CD14-positive monocyte (primary cell): ENCODE data around the gene GPRIN1. TPM values are rescaled to one million over a fixed set of nuclear protein-coding genes. Genes with fewer than 3 reads are reported as not detected.

Source experiments
- DNase-seq, 3 donors: peaks; one replicate each; pipeline ENCODE4 v3.0.0-alpha.2; 2011 to 2022
- H2AFZ ChIP-seq: 2 replicates; pipeline ENCODE4 v1.6.0; 2012; ENCODE audit warnings: mild to moderate bottlenecking, low read depth, low read length, inconsistent platforms; ENCODE audit not compliant: insufficient read depth, poor library complexity, severe bottlenecking
- H3K27ac ChIP-seq, 2 donors: 1 replicate in 1 of 2; 2 replicates in 1 of 2; pipeline ENCODE4 v1.5.1; 2012 to 2013; ENCODE audit warnings: low read length in 2 of 2, control low read depth in 1 of 2, inconsistent platforms in 1 of 2, low read depth in 1 of 2, mild to moderate bottlenecking in 1 of 2
- H3K27me3 ChIP-seq, 2 donors: one replicate each; pipeline versions ENCODE4 v1.6.0 to v1.6.1; 2011 to 2013; ENCODE audit warnings: low read length in 2 of 2; ENCODE audit not compliant: control insufficient read depth in 2 of 2, insufficient read depth in 2 of 2
- H3K36me3 ChIP-seq, 2 donors: replicated peaks in 1 of 2; 1 replicate in 1 of 2; 2 replicates in 1 of 2; pipeline versions ENCODE4 v1.5.1 to v1.6.1; 2012 to 2013; ENCODE audit warnings: low read length in 2 of 2, control low read depth in 1 of 2, inconsistent platforms in 1 of 2, mild to moderate bottlenecking in 1 of 2; ENCODE audit not compliant: insufficient read depth in 2 of 2, control insufficient read depth in 1 of 2
- H3K4me1 ChIP-seq, 2 donors: 1 replicate in 1 of 2; 2 replicates in 1 of 2; pipeline versions ENCODE4 v1.5.1 to v1.6.1; 2012 to 2013; ENCODE audit warnings: low read length in 2 of 2, control low read depth in 1 of 2, inconsistent platforms in 1 of 2, mild to moderate bottlenecking in 1 of 2, moderate library complexity in 1 of 2; ENCODE audit not compliant: insufficient read depth in 2 of 2, control insufficient read depth in 1 of 2
- H3K4me2 ChIP-seq: replicated peaks from 2 replicates; pipeline ENCODE3; 2012; ENCODE audit warnings: low read length, moderate library complexity, mild to moderate bottlenecking; ENCODE audit not compliant: poor library complexity, severe bottlenecking; ENCODE audit errors: extremely low read depth
- H3K4me3 ChIP-seq, 3 experiments: fragments of 200-600 bp in 1 of 3; sonication (generic) in 1 of 3; replicated peaks in 1 of 3; 1 replicate in 2 of 3; 2 replicates in 1 of 3; pipeline ENCODE4 v1.5.1; 2011 to 2013; ENCODE audit warnings: low read length in 3 of 3, mild to moderate bottlenecking in 3 of 3, control low read depth in 2 of 3, low read depth in 2 of 3, inconsistent platforms in 1 of 3, moderate library complexity in 1 of 3
- H3K79me2 ChIP-seq: 2 replicates; pipeline ENCODE4 v1.6.0; 2012; ENCODE audit warnings: mild to moderate bottlenecking, control low read depth, inconsistent platforms, low read length, moderate library complexity; ENCODE audit not compliant: insufficient read depth
- H3K9ac ChIP-seq: 2 replicates; pipeline ENCODE4 v1.6.0; 2017; ENCODE audit warnings: low read length, mild to moderate bottlenecking; ENCODE audit not compliant: insufficient read depth, poor library complexity, severe bottlenecking
- H3K9me3 ChIP-seq, 2 donors: replicated peaks in 1 of 2; 1 replicate in 1 of 2; 2 replicates in 1 of 2; pipeline versions ENCODE4 v1.5.1 to v1.6.1; 2012 to 2013; ENCODE audit warnings: low read length in 2 of 2, control low read depth in 1 of 2; ENCODE audit not compliant: control insufficient read depth in 1 of 2, insufficient read depth in 1 of 2
- H4K20me1 ChIP-seq: 2 replicates; pipeline ENCODE4 v1.6.0; 2012; ENCODE audit warnings: mild to moderate bottlenecking, low read length, control low read depth, moderate library complexity; ENCODE audit not compliant: insufficient read depth
- H3K27ac Mint-ChIP-seq, 7 donors: one replicate each; pipeline ENCODE4 v1.8.0; 2020; ENCODE audit warnings: mild to moderate bottlenecking in 7 of 7, mixed read lengths in 7 of 7, moderate library complexity in 6 of 7, inconsistent platforms in 2 of 7
- H3K27me3 Mint-ChIP-seq, 3 donors: one replicate each; pipeline ENCODE4 v1.8.0; 2021 to 2022; ENCODE audit warnings: low read depth in 3 of 3, mild to moderate bottlenecking in 3 of 3, mixed read lengths in 3 of 3, moderate library complexity in 3 of 3, inconsistent platforms in 1 of 3
- H3K36me3 Mint-ChIP-seq, 2 donors: one replicate each; pipeline ENCODE4 v1.8.0; 2020; ENCODE audit warnings: mixed read lengths in 2 of 2, inconsistent platforms in 1 of 2, mild to moderate bottlenecking in 1 of 2
- H3K4me1 Mint-ChIP-seq: one replicate; pipeline ENCODE4 v1.8.0; 2020; ENCODE audit warnings: mild to moderate bottlenecking, mixed read lengths
- H3K4me3 Mint-ChIP-seq, 2 donors: one replicate each; pipeline ENCODE4 v1.8.0; 2020; ENCODE audit warnings: mild to moderate bottlenecking in 2 of 2, mixed read lengths in 2 of 2, moderate library complexity in 1 of 2
- H3K9me3 Mint-ChIP-seq, 7 donors: one replicate each; pipeline ENCODE4 v1.8.0; 2020 to 2022; ENCODE audit warnings: mixed read lengths in 7 of 7, mild to moderate bottlenecking in 6 of 7, moderate library complexity in 6 of 7, inconsistent platforms in 2 of 7
- WGBS: methylation state at CpG from one replicate; pipeline ENCODE4 v1.1.5; 2013; ENCODE audit warnings: missing lambda C conversion rate; ENCODE audit not compliant: insufficient coverage; 5-methylcytosine and 5-hydroxymethylcytosine counted together
- intact Hi-C, 2 donors: fragments of 100-400 bp; cut with micrococcal nuclease; formaldehyde crosslinking; loops; one replicate each; pipeline versions ENCODE4 v1.15.0 to v1.15.1; 2023
- polyA plus RNA-seq, 3 donors: library from polyadenylated mRNA; depleted of rRNA in 1 of 3; unstranded in 2 of 3; stranded (reverse) in 1 of 3; fragments of 300-500 nt in 2 of 3; fragments of >200 nt in 1 of 3; fragmentation: Illumina TruSeq in 2 of 3; gene quantifications; 1 replicate in 2 of 3; 2 replicates in 1 of 3; pipeline ENCODE4 v1.2.3, GENCODE V29; 2012 to 2021
- TF ChIP-seq, protein P1 (sequence below): fragments of 200-600 bp; IDR thresholded peaks from one replicate; pipeline ENCODE4 v1.8.0; 2022; ENCODE audit warnings: antibody characterized with exemption, mild to moderate bottlenecking

The GPRIN1 gene
- polyA plus RNA-seq, 3 donors, result 0.05 to 0.30 (median 0.13) TPM

DNA sequence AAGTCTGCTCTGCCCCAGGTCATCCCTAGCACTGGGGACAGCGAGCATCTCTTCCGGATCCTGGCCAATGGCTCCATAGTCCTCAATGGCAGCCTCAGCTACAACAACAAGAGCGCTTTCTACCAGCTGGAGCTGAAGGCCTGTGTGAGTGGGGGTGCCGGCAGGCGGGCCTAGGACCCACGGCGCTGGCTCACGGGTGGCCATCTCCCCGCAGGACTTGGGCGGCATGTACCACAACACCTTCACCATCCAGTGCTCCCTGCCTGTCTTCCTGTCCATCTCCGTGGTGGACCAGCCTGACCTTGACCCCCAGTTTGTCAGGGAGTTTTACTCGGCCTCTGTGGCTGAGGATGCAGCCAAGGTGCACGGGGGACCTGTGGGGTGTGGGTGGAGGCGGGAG is 34.9 kb downstream of the GPRIN1 start:
- no peaks in the 10 kb centered on the region for H3K9me3 ChIP-seq
- Mint-ChIP-seq H3K27ac (no peak overlapping the region), H3K27me3 (peaks cover 4 to 12% (median 12%) of the 10 kb centered on the region in 3 donors), H3K4me1 (peaks cover 5% of the 10 kb centered on the region), H3K36me3 (no peaks in the 10 kb centered on the region), H3K4me3 (no peak overlapping the region), H3K9me3 (peaks cover 0 to 2% (median 0%) of the 10 kb centered on the region in 7 donors)
- H3K27me3 ChIP-seq, result no peaks in the 10 kb centered on the region
- no peaks in the 10 kb centered on the region for H3K4me1 ChIP-seq
- H3K27ac ChIP-seq, result no peak overlapping the region
- 96% methylated on average over 9 of the region's 14 CpGs for WGBS
- no peak overlapping the region for H3K9ac ChIP-seq
- no peaks in the 10 kb centered on the region for H3K79me2 ChIP-seq
- H3K36me3 ChIP-seq, result no peaks in the 10 kb centered on the region
- intact Hi-C loops, result no loop called here
- no peaks in the 10 kb centered on the region for H4K20me1 ChIP-seq
- no peak for DNase-seq
- H3K4me3 ChIP-seq, result no peak overlapping the region
- TF ChIP-seq, protein P1, sequence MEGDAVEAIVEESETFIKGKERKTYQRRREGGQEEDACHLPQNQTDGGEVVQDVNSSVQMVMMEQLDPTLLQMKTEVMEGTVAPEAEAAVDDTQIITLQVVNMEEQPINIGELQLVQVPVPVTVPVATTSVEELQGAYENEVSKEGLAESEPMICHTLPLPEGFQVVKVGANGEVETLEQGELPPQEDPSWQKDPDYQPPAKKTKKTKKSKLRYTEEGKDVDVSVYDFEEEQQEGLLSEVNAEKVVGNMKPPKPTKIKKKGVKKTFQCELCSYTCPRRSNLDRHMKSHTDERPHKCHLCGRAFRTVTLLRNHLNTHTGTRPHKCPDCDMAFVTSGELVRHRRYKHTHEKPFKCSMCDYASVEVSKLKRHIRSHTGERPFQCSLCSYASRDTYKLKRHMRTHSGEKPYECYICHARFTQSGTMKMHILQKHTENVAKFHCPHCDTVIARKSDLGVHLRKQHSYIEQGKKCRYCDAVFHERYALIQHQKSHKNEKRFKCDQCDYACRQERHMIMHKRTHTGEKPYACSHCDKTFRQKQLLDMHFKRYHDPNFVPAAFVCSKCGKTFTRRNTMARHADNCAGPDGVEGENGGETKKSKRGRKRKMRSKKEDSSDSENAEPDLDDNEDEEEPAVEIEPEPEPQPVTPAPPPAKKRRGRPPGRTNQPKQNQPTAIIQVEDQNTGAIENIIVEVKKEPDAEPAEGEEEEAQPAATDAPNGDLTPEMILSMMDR, result no peak
- no peak overlapping the region for H2AFZ ChIP-seq
- H3K4me2 ChIP-seq, result no peak overlapping the region

DNA sequence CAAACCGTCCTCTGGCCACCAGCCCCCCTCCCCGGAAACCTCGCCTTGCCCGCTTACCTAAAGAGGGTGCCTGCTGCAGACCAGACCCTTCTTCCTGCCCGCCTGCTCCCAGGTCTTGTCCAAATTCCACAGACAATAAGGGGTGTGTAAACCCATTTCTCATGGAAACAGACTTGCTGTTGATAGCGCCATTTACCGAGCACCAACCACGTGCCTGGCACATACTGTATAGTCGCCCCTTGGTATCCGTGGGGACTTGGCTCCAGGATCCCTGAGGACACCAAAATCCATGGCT is 35.7 kb downstream of the GPRIN1 start:
- Histone ChIP-seq H3K9me3 (no peaks in the 10 kb centered on the region), H3K4me1 (no peaks in the 10 kb centered on the region), H3K79me2 (no peaks in the 10 kb centered on the region), H3K4me3 (no peak overlapping the region), H3K36me3 (no peaks in the 10 kb centered on the region), H3K9ac (no peak overlapping the region), H3K4me2 (no peak overlapping the region), H4K20me1 (no peaks in the 10 kb centered on the region), H3K27ac (no peak overlapping the region), H3K27me3 (no peaks in the 10 kb centered on the region), H2AFZ (no peak overlapping the region)
- intact Hi-C loops, result loop anchor here (5.0 kb wide), 2 partner anchors 37 to 157 kb away; partner anchors contain the start of genes CLTB (in 1 of the 2) and RNF44 (in 1 of the 2)
- 54% methylated on average over 10 of the region's 10 CpGs for WGBS
- no peak overlapping the region for H3K27ac Mint-ChIP-seq
- H3K36me3 Mint-ChIP-seq, result no peaks in the 10 kb centered on the region
- H3K4me1 Mint-ChIP-seq, result peaks cover 5% of the 10 kb centered on the region
- H3K4me3 Mint-ChIP-seq, result no peak overlapping the region
- no peak for DNase-seq
- peaks cover 4 to 12% (median 12%) of the 10 kb centered on the region in 3 donors for H3K27me3 Mint-ChIP-seq
- TF ChIP-seq, protein P1, result peak; percentile 63
- H3K9me3 Mint-ChIP-seq, result peaks cover 0 to 2% (median 0%) of the 10 kb centered on the region in 7 donors
